Retinal pigment epithelial cell (primary cell): ENCODE results near the gene CD40.
"Not testable (repeated sequence)": the region's sequence is repeated elsewhere in the genome, so short reads cannot be mapped to it uniquely, and the experiment has no call there.

Source experiments
- DNase-seq: peaks from one replicate; pipeline ENCODE4 v3.0.0-alpha.2; 2010; ENCODE audit warnings: low read depth
- H3K4me3 ChIP-seq: 2 replicates; pipeline ENCODE4 v1.5.1; 2011; ENCODE audit warnings: mild to moderate bottlenecking, low read length, control low read depth, moderate library complexity
- CTCF ChIP-seq: conservative IDR thresholded peaks from 2 replicates; pipeline ENCODE4 v1.5.1; 2011; ENCODE audit warnings: low read depth, low read length, control low read depth, inconsistent platforms

CD40 gene

GRCh38 chr20:46087161-46087560, 31.0 kb upstream of the CD40 start:
- DNase-seq, result no peak
- H3K4me3 ChIP-seq, result no peak overlapping the region
- TF ChIP-seq CTCF, result peak; percentile 51

GRCh38 chr20:46088409-46089166, 29.5 kb upstream of the CD40 start:
- peak; percentile 3 for TF ChIP-seq CTCF
- H3K4me3 ChIP-seq, result peak overlapping the region; percentile 87
- DNase-seq, result no peak

DNA sequence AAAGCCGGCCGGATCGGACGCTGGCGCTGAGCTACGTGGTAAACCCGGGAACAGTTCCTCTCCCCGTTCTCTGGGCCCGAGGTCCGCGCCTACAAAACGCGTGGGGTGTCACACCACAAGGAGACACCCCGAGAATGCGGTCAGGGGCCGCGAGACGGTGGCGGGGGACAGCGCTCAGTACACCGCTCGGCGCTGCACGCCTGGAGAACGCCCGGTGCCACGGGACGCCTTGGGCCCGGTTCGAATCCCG, 29.0 kb upstream of the CD40 start:
- DNase-seq, result no peak
- peak overlapping the region; percentile 87 for H3K4me3 ChIP-seq
- TF ChIP-seq CTCF, result no peak

DNA sequence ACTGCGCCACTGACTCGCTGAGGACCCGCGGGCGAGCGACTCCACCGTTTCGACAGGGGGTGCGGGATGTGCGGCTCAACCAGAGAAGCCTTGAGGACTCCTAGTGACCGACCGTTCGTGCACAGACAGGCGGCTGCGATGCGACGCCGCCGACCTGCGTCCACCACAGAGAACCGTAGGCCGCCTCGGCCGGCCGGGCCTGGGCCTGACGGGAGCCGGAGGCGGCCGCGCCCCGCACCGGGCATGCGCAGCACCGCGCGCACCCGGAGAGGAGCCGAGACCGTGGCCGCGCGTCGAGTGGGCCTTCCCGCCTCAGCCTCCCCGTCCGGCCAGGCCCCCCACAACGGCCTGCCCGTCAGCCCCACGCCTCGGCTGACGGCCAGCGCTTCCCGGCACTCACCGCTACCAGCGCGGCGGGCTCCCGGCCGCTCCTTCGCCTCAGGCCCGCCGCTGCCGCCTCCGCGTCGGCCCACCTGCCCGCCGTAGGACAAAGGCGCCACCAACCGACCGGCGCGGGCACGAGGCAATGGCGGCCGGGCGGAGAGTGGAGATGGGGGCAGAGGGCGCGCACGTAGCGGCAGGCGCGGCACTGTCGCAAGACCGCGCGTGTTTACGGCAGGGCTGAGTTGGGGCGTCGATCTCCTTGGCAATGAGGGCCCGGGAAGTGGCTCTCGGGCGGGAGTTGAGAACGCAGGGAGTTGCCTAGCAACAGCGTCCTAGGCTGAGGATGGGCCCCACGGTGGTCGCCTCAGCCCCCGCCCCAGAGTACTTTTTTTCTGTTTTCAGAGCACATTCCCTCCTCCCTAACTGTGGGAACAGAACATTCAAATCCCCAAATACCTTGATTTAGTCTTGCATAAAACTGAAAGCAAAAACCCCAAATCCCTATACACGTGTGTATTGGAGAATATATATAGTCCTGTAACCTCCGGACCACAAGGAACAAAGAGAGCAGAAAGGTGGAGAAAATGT, 28.4 kb upstream of the CD40 start, which contains the start of gene NCOA5:
Gene NCOA5, minus strand, starts transcription at position 546 of the 972 bp plus-strand sequence. CDS start 10,538 bp downstream, outside the sequence.
- peak within 1 kb of the TSS; percentile 87 for H3K4me3 ChIP-seq
- peak; percentile 79 for DNase-seq
- TF ChIP-seq CTCF, result no peak

DNA sequence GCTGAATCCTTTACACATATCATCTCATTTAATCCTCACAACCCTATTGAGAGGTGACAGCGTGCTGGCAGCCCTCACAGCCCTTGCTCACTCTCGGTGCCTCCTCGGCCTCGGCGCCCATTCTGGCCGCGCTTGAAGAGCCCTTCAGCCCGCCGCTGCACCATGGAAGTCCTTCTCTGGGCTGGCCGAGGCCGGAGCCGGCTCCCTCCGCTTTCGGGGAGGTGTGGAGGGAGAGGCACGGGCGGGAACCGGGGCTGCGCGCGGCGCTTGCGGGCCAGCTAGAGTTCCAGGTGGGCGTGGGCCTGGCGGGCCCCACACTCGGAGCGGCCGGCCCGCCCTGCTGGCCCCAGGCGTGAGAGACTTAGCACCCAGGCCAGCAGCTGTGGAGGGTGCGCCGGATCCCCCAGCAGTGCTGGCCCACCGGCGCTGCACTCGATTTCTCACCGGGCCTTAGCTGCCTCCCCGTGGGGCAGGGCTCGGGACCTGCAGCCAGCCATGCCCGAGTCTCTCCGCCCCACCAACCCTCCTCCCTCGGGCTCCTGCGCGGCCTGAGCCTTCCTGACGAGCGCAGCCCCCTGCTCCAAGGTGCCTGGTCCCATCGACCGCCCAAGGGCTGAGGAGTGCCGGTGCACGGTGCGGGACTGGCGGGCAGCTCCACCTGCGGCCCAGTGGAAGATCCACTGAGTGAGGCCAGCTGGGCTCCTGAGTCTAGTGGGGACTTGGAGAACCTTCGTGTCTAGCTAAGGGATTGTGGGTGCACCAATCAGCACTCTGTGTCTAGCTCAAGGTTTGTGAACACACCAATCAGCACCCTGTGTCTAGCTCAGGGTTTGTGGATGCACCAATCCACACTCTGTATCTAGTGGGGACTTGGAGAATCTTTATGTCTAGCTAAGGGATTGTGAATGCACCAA, 26.2 kb upstream of the CD40 start:
- H3K4me3 ChIP-seq, DNase-seq: not testable (repeated sequence)

DNA sequence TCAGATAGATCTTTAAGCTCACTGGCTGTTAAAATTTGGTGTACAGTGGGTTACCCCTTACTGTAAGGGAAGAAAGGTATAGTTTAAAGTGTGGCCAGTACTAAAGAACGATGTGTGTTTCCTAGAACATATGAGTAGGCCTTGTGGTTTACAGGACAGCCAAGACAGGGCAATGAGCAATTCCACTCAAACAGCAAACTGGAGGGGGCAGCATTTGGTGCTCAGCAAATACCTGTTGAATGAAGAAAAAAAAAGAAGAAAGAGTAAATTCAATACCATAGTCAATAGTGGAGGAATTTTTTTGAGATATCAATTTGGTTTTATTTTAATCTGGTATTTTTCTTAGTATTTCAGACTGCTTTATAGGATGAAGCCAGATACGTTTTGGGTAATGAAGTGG, 24.6 kb upstream of the CD40 start:
- H3K4me3 ChIP-seq, result no peak overlapping the region
- no peak for DNase-seq
- TF ChIP-seq CTCF, result no peak
